Measurements from ENCODE around the gene NINL. TPM values are rescaled to one million over a fixed set of nuclear protein-coding genes. Genes with fewer than 3 reads are reported as not detected.
"Not testable (repeated sequence)": the region's sequence is repeated elsewhere in the genome, so short reads cannot be mapped to it uniquely, and the experiment has no call there.

NINL gene
- 1 to 10 TPM; 2.1 to 2.2 TPM for total RNA-seq

DNA sequence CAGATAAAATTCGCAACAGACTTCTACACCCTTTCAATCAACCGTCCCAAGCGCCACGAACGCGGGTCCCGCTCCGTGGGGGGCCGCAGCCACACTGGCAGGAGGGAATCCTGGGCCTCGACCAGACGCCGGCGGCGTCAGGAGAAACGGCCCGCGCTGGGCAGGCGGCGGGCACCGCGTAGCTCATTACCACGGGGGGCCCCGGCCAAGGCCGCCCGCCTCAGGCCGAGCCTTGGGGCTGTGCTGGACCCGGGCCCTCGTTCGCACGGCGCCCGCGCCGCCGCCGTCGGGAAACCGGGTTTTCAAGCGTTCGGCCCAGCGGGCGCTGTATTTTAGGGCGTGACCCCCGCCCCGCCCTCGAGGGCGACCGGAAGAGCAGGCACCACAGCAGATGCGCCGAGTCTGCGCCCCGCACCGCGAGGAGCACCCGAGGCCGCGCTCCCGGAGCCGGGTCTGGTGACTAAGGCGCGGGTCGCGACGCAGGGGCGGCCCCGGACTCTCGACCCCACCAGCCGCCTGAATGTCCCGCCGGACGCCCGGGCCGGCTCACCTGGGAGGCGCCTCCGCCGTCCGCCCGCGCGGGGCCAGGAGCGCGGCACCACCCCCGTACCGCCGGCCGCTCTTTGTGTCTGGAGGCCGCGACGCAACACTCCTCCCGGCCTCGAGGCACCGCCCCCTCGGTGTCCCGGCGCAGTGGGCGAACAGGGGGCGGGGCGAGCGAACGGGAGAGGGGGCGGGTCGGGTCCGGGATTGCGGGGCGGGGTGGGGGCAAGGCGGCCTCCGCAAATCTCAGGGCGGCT is at the start of gene NINL:
NINL (minus strand) TSS at position 627 of the 800 bp plus-strand sequence. CDS start 58,944 bp downstream, outside the sequence.
- POLR2A ChIA-PET, result interaction anchor here (1.0 kb wide), 1 partner anchor 11 kb away, joined by 3 read pairs; no protein-coding TSS in a partner anchor
- CTCF ChIA-PET, result no interaction called here

DNA sequence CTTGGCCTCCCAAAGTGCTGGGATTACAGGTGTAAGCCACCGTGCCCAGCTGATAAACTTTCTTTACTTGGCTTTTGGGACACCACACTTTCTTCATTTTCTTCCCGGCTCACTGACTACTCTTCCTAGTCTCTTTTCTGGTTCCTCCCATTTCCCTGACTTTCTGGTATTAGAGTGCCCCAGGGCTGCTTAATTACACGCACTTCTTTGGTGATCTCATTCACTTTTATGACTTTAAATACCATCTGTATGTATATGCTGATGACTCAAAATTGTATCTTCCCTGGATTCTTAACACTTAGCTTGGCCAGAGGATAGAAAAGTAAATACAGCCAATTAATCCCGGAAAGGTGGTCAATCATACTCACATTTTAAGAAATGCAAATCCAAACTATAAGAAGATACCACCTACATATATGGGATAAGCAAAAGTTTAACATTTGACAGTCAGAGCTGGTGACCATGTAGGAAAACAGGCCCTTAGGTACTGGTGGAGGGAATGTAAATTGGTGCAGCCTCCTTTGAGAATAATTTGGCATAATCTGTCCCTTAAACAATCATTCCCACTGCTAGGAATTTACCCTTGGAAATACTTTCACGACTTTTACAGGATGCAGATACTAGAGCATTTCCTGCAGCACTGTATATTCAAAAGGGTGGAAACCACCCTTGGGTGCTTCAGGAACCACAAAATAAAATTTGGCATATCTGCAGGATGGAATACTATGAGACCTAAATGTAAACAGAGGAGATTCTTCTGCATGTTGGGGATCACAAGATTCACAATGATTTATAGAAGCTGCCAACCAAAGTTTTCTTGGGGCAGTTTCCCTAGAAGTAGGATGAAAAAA is 47.8 kb upstream of the NINL start:
- no peak for DNase-seq
- Mint-ChIP-seq H3K4me3 (no peak overlapping the region), H3K27ac (no peak overlapping the region), H3K27me3 (ENCODE audit: low read depth) (no peaks in the 10 kb centered on the region), H3K9me3 (ENCODE audit: insufficient read depth) (peaks cover 33% of the 10 kb centered on the region), H3K4me1 (ENCODE audit: low read depth) (peaks cover 2% of the 10 kb centered on the region), H3K36me3 (ENCODE audit: low read depth) (peaks cover 38% of the 10 kb centered on the region)
- no peak for ATAC-seq
- POLR2A ChIA-PET, result no interaction called here
- CTCF ChIA-PET, result no interaction called here

More for the DNA sequence above, at the start of gene NINL:
- peaks cover 10% of the 10 kb centered on the region for H3K4me1 Mint-ChIP-seq (ENCODE audit: low read depth)
- H3K9me3 Mint-ChIP-seq (ENCODE audit: insufficient read depth), result no peaks in the 10 kb centered on the region
- H3K36me3 Mint-ChIP-seq (ENCODE audit: low read depth), result no peaks in the 10 kb centered on the region
- H3K27ac Mint-ChIP-seq, result peak within 1 kb of the TSS; percentile 60
- ATAC-seq, result peak; percentile 89
- peaks cover 6% of the 10 kb centered on the region for H3K27me3 Mint-ChIP-seq (ENCODE audit: low read depth)
- peak within 1 kb of the TSS; percentile 69 for H3K4me3 Mint-ChIP-seq
- DNase-seq, result peak; percentile 60

DNA sequence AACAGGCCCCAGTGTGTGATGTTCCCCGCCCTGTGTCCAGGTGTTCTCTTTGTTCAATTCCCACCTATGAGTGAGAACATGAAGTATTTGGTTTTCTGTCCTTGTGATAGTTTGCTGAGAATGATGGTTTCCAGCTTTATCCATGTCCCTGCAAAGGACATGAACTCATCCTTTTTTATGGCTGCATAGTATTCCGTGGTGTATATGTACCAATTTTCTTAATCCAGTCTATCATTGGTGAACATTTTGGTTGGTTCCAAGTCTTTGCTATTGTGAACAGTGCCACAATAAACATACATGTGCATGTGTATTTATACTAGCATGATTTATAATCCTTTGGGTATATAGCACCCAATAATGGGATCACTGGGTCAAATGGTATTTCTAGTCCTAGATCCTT is 45.3 kb upstream of the NINL start:
- Mint-ChIP-seq H3K36me3 (ENCODE audit: low read depth) (peaks cover 29% of the 10 kb centered on the region), H3K9me3 (ENCODE audit: insufficient read depth) (peaks cover 28% of the 10 kb centered on the region)
- DNase-seq; H3K27me3 Mint-ChIP-seq (ENCODE audit: low read depth); H3K27ac Mint-ChIP-seq; H3K4me1 Mint-ChIP-seq (ENCODE audit: low read depth); POLR2A ChIA-PET; ATAC-seq; H3K4me3 Mint-ChIP-seq; CTCF ChIA-PET: not testable (repeated sequence)

DNA sequence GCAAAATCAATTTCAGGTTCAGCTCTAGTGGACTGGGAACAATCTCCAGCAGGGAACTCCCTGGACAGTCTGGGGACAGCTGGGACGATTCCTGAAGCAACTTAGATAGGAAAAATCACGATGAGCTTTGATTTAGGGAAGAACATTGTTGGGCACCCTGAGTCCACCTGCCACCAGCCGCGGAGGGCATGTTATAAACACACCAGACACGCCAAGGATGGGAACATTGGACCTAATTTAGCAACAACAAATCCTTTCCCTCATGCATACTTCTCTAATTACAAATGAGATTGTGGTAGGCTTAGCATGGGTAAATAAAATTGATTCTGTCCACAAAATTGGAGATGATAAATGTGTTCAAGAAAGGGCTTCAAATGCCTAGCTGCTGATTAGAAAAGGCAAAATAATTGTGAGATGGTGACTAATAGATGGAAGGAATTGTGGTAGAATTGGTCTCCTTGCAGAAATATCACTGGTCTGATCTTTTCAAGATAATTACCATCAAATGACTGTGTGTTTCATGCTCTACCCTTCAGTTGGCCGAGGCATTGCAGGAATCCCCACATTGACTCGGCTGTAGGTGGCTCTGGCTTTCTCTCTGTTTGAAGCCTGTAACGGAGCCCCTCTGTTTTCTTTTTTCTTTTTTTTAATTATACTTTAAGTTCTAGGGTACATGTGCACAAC is 44.6 kb upstream of the NINL start:
- Mint-ChIP-seq H3K4me3 (no peak overlapping the region), H3K4me1 (ENCODE audit: low read depth) (peaks cover 2% of the 10 kb centered on the region), H3K27ac (no peak overlapping the region), H3K9me3 (ENCODE audit: insufficient read depth) (peaks cover 30% of the 10 kb centered on the region), H3K36me3 (ENCODE audit: low read depth) (peaks cover 22% of the 10 kb centered on the region), H3K27me3 (ENCODE audit: low read depth) (no peaks in the 10 kb centered on the region)
- ChIA-PET CTCF (no interaction called here), POLR2A (no interaction called here)
- DNase-seq, result no peak
- no peak for ATAC-seq

DNA sequence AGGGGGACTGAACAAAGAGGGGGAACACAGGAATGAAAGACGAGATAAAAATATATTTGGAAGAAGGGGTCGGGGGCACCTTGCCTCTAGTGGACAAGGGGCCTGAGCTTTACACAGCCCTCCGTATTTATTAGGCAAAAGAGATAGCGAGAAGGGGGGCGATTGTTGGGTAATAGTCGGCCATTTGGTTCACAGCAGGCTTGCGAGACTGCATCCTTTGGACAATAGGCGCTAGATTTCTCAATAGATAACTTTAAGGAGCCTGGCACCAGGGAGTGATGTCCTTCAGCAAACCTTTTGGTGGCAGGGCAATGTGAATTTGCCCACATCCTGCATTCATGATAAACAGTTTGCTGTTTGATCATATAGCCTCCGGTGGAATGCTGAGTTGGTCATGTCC is 41.4 kb upstream of the NINL start:
- Mint-ChIP-seq H3K4me3 (no peak overlapping the region), H3K36me3 (ENCODE audit: low read depth) (peaks cover 16% of the 10 kb centered on the region), H3K27ac (no peak overlapping the region), H3K9me3 (ENCODE audit: insufficient read depth) (peaks cover 26% of the 10 kb centered on the region), H3K4me1 (ENCODE audit: low read depth) (peaks cover 18% of the 10 kb centered on the region), H3K27me3 (ENCODE audit: low read depth) (no peaks in the 10 kb centered on the region)
- DNase-seq, result no peak
- ATAC-seq, result no peak
- POLR2A ChIA-PET, result no interaction called here
- CTCF ChIA-PET, result interaction anchor here (1.6 kb wide), 1 partner anchor 93 kb away, joined by 3 read pairs; no protein-coding TSS in a partner anchor

DNA sequence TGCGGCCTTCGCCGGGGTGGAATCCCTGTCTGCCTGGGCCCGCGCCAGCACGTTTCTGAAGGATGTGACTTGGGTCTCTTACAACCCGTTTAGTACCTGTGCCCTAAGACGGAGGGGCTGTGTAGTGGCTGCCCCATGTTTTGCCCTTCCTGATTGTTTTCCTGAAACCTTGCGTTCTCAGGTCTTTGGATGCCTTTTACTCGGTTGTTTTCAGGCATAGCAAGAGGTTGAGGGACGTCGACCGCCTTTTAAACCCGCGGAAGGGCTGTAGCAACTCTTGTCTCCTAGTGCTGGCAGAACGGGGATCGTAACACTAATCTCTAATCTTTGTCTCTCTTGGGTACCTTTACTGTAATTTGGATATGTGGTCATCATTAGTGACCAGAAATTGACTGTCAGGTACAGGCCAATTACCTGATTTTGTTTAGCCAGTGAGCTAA is 39.2 kb upstream of the NINL start:
- H3K36me3 Mint-ChIP-seq (ENCODE audit: low read depth), result peaks cover 20% of the 10 kb centered on the region
- H3K9me3 Mint-ChIP-seq (ENCODE audit: insufficient read depth), result peaks cover 26% of the 10 kb centered on the region
- no peaks in the 10 kb centered on the region for H3K27me3 Mint-ChIP-seq (ENCODE audit: low read depth)
- CTCF ChIA-PET, result no interaction called here
- peak overlapping the region; percentile 92 for H3K27ac Mint-ChIP-seq
- POLR2A ChIA-PET, result no interaction called here
- ATAC-seq, result no peak
- peaks cover 19% of the 10 kb centered on the region for H3K4me1 Mint-ChIP-seq (ENCODE audit: low read depth)
- peak overlapping the region; percentile 90 for H3K4me3 Mint-ChIP-seq
- no peak for DNase-seq

DNA sequence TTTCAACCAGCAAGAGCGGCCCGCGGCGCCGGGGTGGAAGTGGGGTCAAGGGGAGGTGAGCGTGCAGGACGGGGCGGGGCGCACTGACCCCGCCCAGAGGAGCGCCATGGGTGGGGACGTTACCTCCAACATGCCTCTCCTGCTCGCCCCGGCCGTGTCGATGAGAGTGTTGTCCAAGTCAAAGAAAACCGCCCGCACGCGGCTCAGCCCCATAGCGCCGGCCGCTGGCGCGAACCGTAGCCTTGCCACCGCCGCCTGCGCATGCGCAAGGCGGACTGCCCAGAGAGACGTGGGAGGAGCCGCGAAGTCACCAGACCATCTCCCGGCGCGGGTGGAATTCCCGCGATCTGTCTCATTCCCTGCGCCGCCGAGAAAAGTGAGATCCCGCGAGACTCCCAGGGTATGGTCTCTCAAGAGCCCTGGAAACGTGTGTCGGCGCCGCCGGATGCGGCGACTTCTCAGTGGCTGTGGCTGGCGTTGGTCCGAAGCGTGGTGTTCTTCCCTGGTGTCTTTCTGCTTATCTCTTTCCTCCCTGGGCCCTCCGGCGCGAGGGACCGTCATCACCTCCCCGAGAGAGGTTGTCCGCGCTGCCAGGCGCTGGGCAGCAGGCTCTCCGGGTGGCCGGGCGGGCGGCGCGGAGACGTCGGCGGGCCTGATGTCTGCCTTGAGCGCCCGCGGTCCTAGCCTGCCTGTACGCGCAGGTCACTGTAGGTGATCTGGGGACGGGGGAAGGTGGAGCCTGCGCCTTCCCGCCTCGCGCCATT is 38.6 kb upstream of the NINL start, which contains the start of gene NANP:
NANP (minus strand) TSS at position 279 of the 764 bp plus-strand sequence; CDS start at position 213, 66 bp downstream.
- peaks cover 20% of the 10 kb centered on the region for H3K36me3 Mint-ChIP-seq (ENCODE audit: low read depth)

DNA sequence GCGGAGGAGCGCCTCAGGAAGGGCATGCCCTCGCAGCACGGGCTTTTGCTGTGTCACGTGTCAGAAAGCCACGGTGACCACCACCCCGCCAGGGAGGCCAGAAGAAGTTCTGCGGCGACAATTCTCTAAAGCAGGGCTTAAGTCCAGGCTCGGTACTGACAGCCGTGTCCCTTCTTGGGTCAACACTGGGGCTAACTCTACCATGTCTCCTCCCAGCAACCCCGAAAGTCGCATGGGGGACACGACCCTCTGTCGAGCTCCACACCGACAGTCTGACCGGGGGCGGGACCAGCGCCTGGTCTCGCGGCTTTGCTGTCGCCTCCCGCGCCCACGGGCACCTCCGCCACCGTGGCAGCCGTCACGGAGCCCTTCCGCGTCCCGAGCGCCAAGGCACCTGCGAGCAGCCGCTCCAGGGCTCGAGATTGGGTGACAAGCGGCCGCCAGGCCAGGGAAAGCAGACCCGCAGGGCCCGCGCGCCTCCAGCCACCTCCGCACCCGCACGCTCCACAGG is 37.9 kb upstream of the NINL start:
- Mint-ChIP-seq H3K4me1 (ENCODE audit: low read depth) (peaks cover 19% of the 10 kb centered on the region), H3K27me3 (ENCODE audit: low read depth) (no peaks in the 10 kb centered on the region), H3K27ac (peak overlapping the region; percentile 92), H3K36me3 (ENCODE audit: low read depth) (peaks cover 19% of the 10 kb centered on the region), H3K4me3 (peak overlapping the region; percentile 90), H3K9me3 (ENCODE audit: insufficient read depth) (peaks cover 19% of the 10 kb centered on the region)
- DNase-seq (peak; percentile 48), ATAC-seq (peak; percentile 23)
- ChIA-PET CTCF (interaction anchor here (1.2 kb wide), 1 partner anchor 153 kb away, joined by 3 read pairs; no protein-coding TSS in a partner anchor), POLR2A (no interaction called here)

More for the DNA sequence above, 38.6 kb upstream of the NINL start, which contains the start of gene NANP:
- peak; percentile 86 for ATAC-seq
- Mint-ChIP-seq H3K27ac (peak within 1 kb of the TSS; percentile 92), H3K9me3 (ENCODE audit: insufficient read depth) (peaks cover 22% of the 10 kb centered on the region), H3K4me3 (peak within 1 kb of the TSS; percentile 90), H3K4me1 (ENCODE audit: low read depth) (peaks cover 19% of the 10 kb centered on the region), H3K27me3 (ENCODE audit: low read depth) (no peaks in the 10 kb centered on the region)
- CTCF ChIA-PET, result no interaction called here
- POLR2A ChIA-PET, result no interaction called here
- peak; percentile 93 for DNase-seq

DNA sequence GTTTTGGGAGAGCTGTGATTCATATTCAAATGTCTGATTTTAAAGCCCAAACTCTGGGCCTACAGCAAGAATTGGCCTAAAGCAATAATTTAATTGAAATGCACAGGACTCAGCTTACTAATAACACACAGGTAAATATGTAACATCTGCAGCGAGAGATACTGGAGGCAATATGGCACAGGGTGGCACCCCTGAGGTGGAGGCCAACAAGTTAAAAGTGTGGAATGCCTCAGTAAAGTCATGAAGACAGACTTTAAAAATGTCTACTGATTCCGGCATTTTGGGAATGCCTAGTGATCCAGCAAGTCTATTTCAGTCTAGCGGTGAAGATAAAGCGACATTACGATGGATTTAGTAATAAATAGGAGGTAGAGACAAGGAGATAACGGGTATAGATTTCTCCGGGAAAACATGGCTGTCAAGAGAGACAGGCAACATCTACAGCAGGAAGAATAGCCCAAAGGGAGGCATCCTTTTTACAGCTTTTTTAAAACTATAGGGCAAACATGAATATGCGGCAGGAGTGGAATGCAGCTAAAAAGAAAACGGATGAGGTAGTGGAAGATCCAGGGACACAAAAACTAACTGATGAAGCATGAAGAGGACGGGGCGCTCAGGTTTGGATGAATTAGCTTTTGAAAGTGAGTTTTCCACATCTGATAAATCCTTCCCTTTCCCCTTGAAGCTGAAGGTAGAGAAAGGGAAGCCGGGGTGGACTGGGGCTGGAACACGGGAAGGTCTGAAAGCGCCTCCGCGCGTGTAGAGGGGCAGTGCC is 37.3 kb upstream of the NINL start:
- no peaks in the 10 kb centered on the region for H3K27me3 Mint-ChIP-seq (ENCODE audit: low read depth)
- H3K4me1 Mint-ChIP-seq (ENCODE audit: low read depth), result peaks cover 19% of the 10 kb centered on the region
- peak overlapping the region; percentile 80 for H3K27ac Mint-ChIP-seq
- ATAC-seq, result no peak
- ChIA-PET CTCF (interaction anchor here (1.2 kb wide), 1 partner anchor 152 kb away, joined by 3 read pairs; no protein-coding TSS in a partner anchor), POLR2A (no interaction called here)
- H3K9me3 Mint-ChIP-seq (ENCODE audit: insufficient read depth), result peaks cover 14% of the 10 kb centered on the region
- H3K4me3 Mint-ChIP-seq, result peak overlapping the region; percentile 90
- DNase-seq, result no peak
- H3K36me3 Mint-ChIP-seq (ENCODE audit: low read depth), result peaks cover 14% of the 10 kb centered on the region

DNA sequence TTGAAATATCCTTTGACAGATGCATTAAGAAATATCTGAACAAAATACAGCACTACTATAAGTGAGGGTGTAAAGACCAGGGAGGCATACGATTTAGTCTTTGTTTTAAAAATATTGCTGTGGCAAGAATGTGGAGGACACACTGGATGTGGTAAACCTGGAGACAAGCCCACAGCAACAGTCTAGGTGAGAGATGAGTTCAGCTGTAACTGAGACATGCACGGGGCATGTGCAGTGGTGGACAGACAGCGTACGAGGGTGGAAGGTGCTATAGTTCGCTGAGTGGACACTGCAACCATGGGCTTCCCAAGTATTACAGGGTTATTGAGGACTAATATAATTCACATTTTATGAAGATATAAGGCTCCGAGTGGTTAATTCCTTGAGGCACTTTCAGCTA is 36.7 kb upstream of the NINL start:
- ChIA-PET POLR2A (no interaction called here), CTCF (interaction anchor here (1.2 kb wide), 1 partner anchor 152 kb away, joined by 3 read pairs; no protein-coding TSS in a partner anchor)
- H3K27me3 Mint-ChIP-seq (ENCODE audit: low read depth), result no peaks in the 10 kb centered on the region
- DNase-seq (no peak), ATAC-seq (no peak)
- peaks cover 14% of the 10 kb centered on the region for H3K9me3 Mint-ChIP-seq (ENCODE audit: insufficient read depth)
- H3K27ac Mint-ChIP-seq, result no peak overlapping the region
- peaks cover 14% of the 10 kb centered on the region for H3K36me3 Mint-ChIP-seq (ENCODE audit: low read depth)
- peak overlapping the region; percentile 90 for H3K4me3 Mint-ChIP-seq
- H3K4me1 Mint-ChIP-seq (ENCODE audit: low read depth), result peaks cover 19% of the 10 kb centered on the region
